ENCODE results near the gene EEF1A2. TPM values are rescaled to one million over a fixed set of nuclear protein-coding genes. Genes with fewer than 3 reads are reported as not detected.

EEF1A2 gene
- total and polyA plus RNA-seq, 12 donors = 59.5 to 407 (median 139) TPM

- no peak for TF ChIP-seq CTCF (IDR thresholded peaks at IDR 0.05)
- TF ChIP-seq POLR2A (IDR thresholded peaks at IDR 0.05) = no peak
- DNase-seq = no peak
- H3K9me3 ChIP-seq (replicated peaks in 1 of 3) = no peaks in the 10 kb centered on the region
- H3K27ac ChIP-seq = no peak overlapping the region
- intact Hi-C loops (cut with DNase I) = loop anchor here (2.0 to 10.0 kb wide), 3 partner anchors 326 to 438 kb away; partner anchors contain the start of genes ABHD16B (in 1 of the 2), SAMD10 (in 1 of the 2) and TPD52L2 (in 1 of the 2)
- H3K36me3 ChIP-seq (replicated peaks in 1 of 2) = no peaks in the 10 kb centered on the region
- H3K4me1 ChIP-seq (replicated peaks in 1 of 2) = peaks cover 0 to 7% of the 10 kb centered on the region in 2 donors
- 81 to 92% (median 85%) methylated on average over 8 to 12 of the region's 12 CpGs for WGBS, 4 donors
- no peak overlapping the region for H3K4me3 ChIP-seq
- peaks cover 7% of the 10 kb centered on the region for H3K27me3 ChIP-seq
Measured at GRCh38 chr20:63539092-63539430, 40.2 kb upstream of the EEF1A2 start.

- Histone ChIP-seq H3K9me3 (replicated peaks in 1 of 3) (no peaks in the 10 kb centered on the region), H3K27ac (peak overlapping the region in 2 of 5 donors; percentile 30 to 32), H3K4me3 (peak overlapping the region in 1 of 4 donors; percentile 40), H3K27me3 (peaks cover 7% of the 10 kb centered on the region), H3K36me3 (replicated peaks in 1 of 2) (no peaks in the 10 kb centered on the region), H3K4me1 (replicated peaks in 1 of 2) (peaks cover 0 to 7% of the 10 kb centered on the region in 2 donors)
- no peak for TF ChIP-seq POLR2A (IDR thresholded peaks at IDR 0.05)
- TF ChIP-seq CTCF (IDR thresholded peaks at IDR 0.05) = peak in 2 of 6 experiments; percentile 9 to 27
- no peak for DNase-seq
- 48 to 57% (median 51%) methylated on average over 19 to 27 of the region's 27 CpGs for WGBS, 4 donors
- intact Hi-C loops (cut with DNase I) = loop anchor here (2.0 to 10.0 kb wide), 3 partner anchors 326 to 439 kb away; partner anchors contain the start of genes ABHD16B (in 1 of the 2), SAMD10 (in 1 of the 2) and TPD52L2 (in 1 of the 2)
Measured at GRCh38 chr20:63538204-63539091, 39.6 kb upstream of the EEF1A2 start.

- Histone ChIP-seq H3K9me3 (replicated peaks in 1 of 3) (no peaks in the 10 kb centered on the region), H3K27me3 (peaks cover 7% of the 10 kb centered on the region), H3K4me3 (peak overlapping the region in 1 of 4 donors; percentile 40), H3K36me3 (replicated peaks in 1 of 2) (no peaks in the 10 kb centered on the region), H3K4me1 (replicated peaks in 1 of 2) (peaks cover 0 to 7% of the 10 kb centered on the region in 2 donors), H3K27ac (peak overlapping the region in 2 of 5 donors; percentile 30 to 65)
- intact Hi-C loops (cut with DNase I) = loop anchor here (2.0 to 10.0 kb wide), 3 partner anchors 327 to 440 kb away; partner anchors contain the start of genes ABHD16B (in 1 of the 2), SAMD10 (in 1 of the 2) and TPD52L2 (in 1 of the 2)
- 0 to 47% (median 17%) methylated on average over 6 to 34 of the region's 34 CpGs for WGBS, 4 donors
- TF ChIP-seq CTCF (IDR thresholded peaks at IDR 0.05) (peak; percentile 90 to 99 (median 96)), POLR2A (IDR thresholded peaks at IDR 0.05) (no peak)
- DNase-seq = peak; percentile 78 to 92 (median 84)
Measured at GRCh38 chr20:63537525-63538203, 38.8 kb upstream of the EEF1A2 start.
